H1 (cell line): Measurements from ENCODE around the gene USB1. TPM values are rescaled to one million over a fixed set of nuclear protein-coding genes. Genes with fewer than 3 reads are reported as not detected.

Experiments used
- CTCF ChIA-PET: fragments of 300-600 bp; sonication (Branson Sonifier 250); formaldehyde crosslinking; loops from one replicate; lab custom pipeline; 2021; ENCODE audit not compliant: partially characterized antibody; lab: Charles Lee
- POLR2A ChIA-PET: fragments of 300-600 bp; sonication (Branson Sonifier 250); formaldehyde crosslinking; loops from one replicate; lab custom pipeline; 2021; ENCODE audit warnings: inconsistent platforms; ENCODE audit not compliant: partially characterized antibody; lab: Charles Lee
- DNase-seq, 2 experiments: peaks; one replicate each; pipeline versions ENCODE4 v3.0.0 to v3.0.0-alpha.2; 2010 to 2022; ENCODE audit warnings: low spot score in 2 of 2, low read depth in 1 of 2, mixed read lengths in 1 of 2
- FAIRE-seq: peaks from 2 replicates; lab custom pipeline; 2011; peaks lifted over from hg19 to GRCh38; lab: Jason Lieb, UNC
- H2AFZ ChIP-seq: 2 replicates; pipeline ENCODE4 v1.8.1; 2012; ENCODE audit warnings: low read length, inconsistent platforms
- H2AK5ac ChIP-seq: 2 replicates; pipeline ENCODE4 v1.6.1; 2013; ENCODE audit warnings: low read depth, low read length
- H2BK120ac ChIP-seq: replicated peaks from 2 replicates; pipeline ENCODE3; 2013; ENCODE audit warnings: low read depth, low read length, inconsistent platforms
- H2BK12ac ChIP-seq: 2 replicates; pipeline ENCODE4 v1.6.1; 2013; ENCODE audit warnings: low read depth, low read length
- H2BK15ac ChIP-seq: 2 replicates; pipeline ENCODE4 v1.6.1; 2013; ENCODE audit warnings: low read length
- H2BK20ac ChIP-seq: 2 replicates; pipeline ENCODE4 v1.6.1; 2013; ENCODE audit warnings: low read length
- H2BK5ac ChIP-seq: 2 replicates; pipeline ENCODE4 v1.6.1; 2013; ENCODE audit warnings: low read depth, low read length
- H3K14ac ChIP-seq: 2 replicates; pipeline ENCODE4 v1.6.1; 2013; ENCODE audit warnings: inconsistent platforms; ENCODE audit not compliant: insufficient read length
- H3K18ac ChIP-seq: 2 replicates; pipeline ENCODE4 v1.6.1; 2013; ENCODE audit warnings: low read length; ENCODE audit errors: extremely low read depth
- H3K23ac ChIP-seq: 2 replicates; pipeline ENCODE4 v1.6.1; 2013; ENCODE audit warnings: inconsistent platforms; ENCODE audit not compliant: insufficient read length
- H3K23me2 ChIP-seq: 2 replicates; pipeline ENCODE4 v1.6.1; 2013; ENCODE audit warnings: low read depth, low read length
- H3K27ac ChIP-seq: 2 replicates; pipeline ENCODE4 v1.6.1; 2011; ENCODE audit warnings: low read depth, low read length, inconsistent platforms
- H3K27me3 ChIP-seq, 4 experiments: replicated peaks in 1 of 4; 1 replicate in 1 of 4; 2 replicates in 3 of 4; pipeline versions ENCODE4 v1.6.1 to v1.8.1; 2011 to 2013; ENCODE audit warnings: low read length in 3 of 4, mild to moderate bottlenecking in 3 of 4, inconsistent platforms in 2 of 4, mixed read lengths in 2 of 4, moderate library complexity in 1 of 4; ENCODE audit not compliant: control insufficient read depth in 3 of 4, insufficient read depth in 3 of 4; ENCODE audit errors: extremely low read depth in 1 of 4
- H3K36me3 ChIP-seq, 4 experiments: 2 replicates each; pipeline versions ENCODE4 v1.6.1 to v1.8.1; 2011 to 2013; ENCODE audit warnings: mild to moderate bottlenecking in 4 of 4, low read length in 3 of 4, moderate library complexity in 2 of 4, control low read depth in 1 of 4, inconsistent platforms in 1 of 4; ENCODE audit not compliant: insufficient read depth in 4 of 4, control insufficient read depth in 2 of 4
- H3K4ac ChIP-seq: replicated peaks from 2 replicates; pipeline ENCODE3; 2013; ENCODE audit warnings: low read length, low read depth, mixed read lengths, inconsistent platforms; ENCODE audit not compliant: insufficient read length
- H3K4me1 ChIP-seq, 4 experiments: replicated peaks in 1 of 4; 1 replicate in 1 of 4; 2 replicates in 3 of 4; pipeline versions ENCODE4 v1.6.1 to v1.8.1; 2011 to 2013; ENCODE audit warnings: low read length in 3 of 4, inconsistent platforms in 2 of 4, mixed read lengths in 1 of 4; ENCODE audit not compliant: insufficient read depth in 4 of 4, control insufficient read depth in 3 of 4
- H3K4me2 ChIP-seq, 2 experiments: 2 replicates each; pipeline versions ENCODE4 v1.6.1 to v1.8.1; 2011 to 2013; ENCODE audit warnings: low read depth in 2 of 2, low read length in 2 of 2, control low read depth in 1 of 2, inconsistent platforms in 1 of 2, mild to moderate bottlenecking in 1 of 2; ENCODE audit not compliant: insufficient read depth in 1 of 2
- H3K4me3 ChIP-seq, 4 experiments: fragments of 200-600, 300-600 bp in 1 of 4; sonication (generic), shearing (Covaris generic), sonication (Bioruptor Twin) in 1 of 4; 2 replicates each; pipeline versions ENCODE4 v1.5.1 to v1.8.1; 2011 to 2016; ENCODE audit warnings: low read length in 4 of 4, low read depth in 3 of 4, control low read depth in 2 of 4, inconsistent platforms in 2 of 4, mild to moderate bottlenecking in 2 of 4, mixed read lengths in 1 of 4, moderate library complexity in 1 of 4; ENCODE audit not compliant: insufficient read depth in 2 of 4; ENCODE audit errors: extremely low read depth in 1 of 4
- H3K56ac ChIP-seq: replicated peaks from 2 replicates; pipeline ENCODE3; 2013; ENCODE audit warnings: low read depth, mild to moderate bottlenecking, mixed read lengths, low read length, inconsistent platforms; ENCODE audit not compliant: insufficient read length
- H3K79me1 ChIP-seq: 2 replicates; pipeline ENCODE4 v1.6.1; 2013; ENCODE audit warnings: low read depth, low read length, control low read depth
- H3K79me2 ChIP-seq, 2 experiments: 2 replicates each; pipeline versions ENCODE4 v1.6.1 to v1.8.1; 2012 to 2013; ENCODE audit warnings: low read length in 2 of 2, mild to moderate bottlenecking in 2 of 2, inconsistent platforms in 1 of 2; ENCODE audit not compliant: insufficient read depth in 2 of 2, control insufficient read depth in 1 of 2
- H3K9ac ChIP-seq, 4 experiments: replicated peaks in 1 of 4; 1 replicate in 1 of 4; 2 replicates in 3 of 4; pipeline versions ENCODE4 v1.6.1 to v1.8.1; 2011 to 2013; ENCODE audit warnings: low read depth in 3 of 4, low read length in 3 of 4, control low read depth in 2 of 4, mild to moderate bottlenecking in 2 of 4, moderate library complexity in 2 of 4, inconsistent platforms in 1 of 4; ENCODE audit errors: extremely low read depth in 1 of 4
- H3K9me3 ChIP-seq, 2 experiments: 2 replicates each; pipeline versions ENCODE4 v1.6.1 to v1.8.1; 2012 to 2013; ENCODE audit warnings: mild to moderate bottlenecking in 2 of 2, moderate library complexity in 2 of 2, control low read depth in 1 of 2, inconsistent platforms in 1 of 2, low read depth in 1 of 2, low read length in 1 of 2, mixed read lengths in 1 of 2; ENCODE audit not compliant: insufficient read depth in 2 of 2
- H4K20me1 ChIP-seq, 2 experiments: replicated peaks in 1 of 2; 2 replicates each; pipeline versions ENCODE3 to v1.8.1; 2011 to 2013; ENCODE audit warnings: inconsistent platforms in 2 of 2, low read length in 2 of 2, mild to moderate bottlenecking in 1 of 2; ENCODE audit not compliant: insufficient read depth in 2 of 2, control insufficient read depth in 1 of 2
- H4K5ac ChIP-seq: 2 replicates; pipeline ENCODE4 v1.6.1; 2013; ENCODE audit warnings: low read length, low read depth, mixed read lengths, inconsistent platforms; ENCODE audit not compliant: insufficient read length
- H4K8ac ChIP-seq: 2 replicates; pipeline ENCODE4 v1.8.0; 2013; ENCODE audit warnings: mild to moderate bottlenecking, moderate library complexity, low read length, inconsistent platforms; ENCODE audit not compliant: insufficient read depth; ENCODE audit errors: extremely low read depth
- H4K91ac ChIP-seq: replicated peaks from 2 replicates; pipeline ENCODE3; 2013; ENCODE audit warnings: low read length, mixed read lengths, inconsistent platforms; ENCODE audit not compliant: insufficient read length
- ASH2L ChIP-seq: fragments of 200-600, 300-600 bp; sonication (generic); IDR thresholded peaks from one replicate; pipeline ENCODE4 v1.7.1; 2017; ENCODE audit warnings: low read length
- BRCA1 ChIP-seq: IDR thresholded peaks from 2 replicates; pipeline ENCODE4 v1.6.1; 2012; ENCODE audit warnings: low read depth, low read length, improper control_type of control experiment
- HDAC2 ChIP-seq, 2 experiments: fragments of 300-600 bp in 1 of 2; sonication (generic) in 1 of 2; IDR thresholded peaks; 2 replicates each; pipeline ENCODE4 v1.6.1; 2011 to 2012; ENCODE audit warnings: low read depth in 2 of 2, low read length in 2 of 2, mild to moderate bottlenecking in 2 of 2, moderate library complexity in 2 of 2, borderline replicate concordance in 1 of 2, inconsistent platforms in 1 of 2
- RNF2 ChIP-seq: fragments of 200-900, 300-1000 bp; sonication (generic); IDR thresholded peaks from 2 replicates; pipeline ENCODE4 v1.7.1; 2016; ENCODE audit warnings: borderline replicate concordance, low read depth, mild to moderate bottlenecking, antibody characterized with exemption, low read length; ENCODE audit not compliant: poor library complexity, severe bottlenecking; ENCODE audit errors: missing control alignments
- SP4 ChIP-seq: IDR thresholded peaks from 2 replicates; pipeline ENCODE4 v1.6.1; 2012; ENCODE audit warnings: low read length, inconsistent platforms
- TBP ChIP-seq: IDR thresholded peaks from 2 replicates; pipeline ENCODE4 v1.6.1; 2011; ENCODE audit warnings: low read depth, low read length, improper control_type of control experiment
- TCF12 ChIP-seq: IDR thresholded peaks from 2 replicates; pipeline ENCODE4 v1.6.1; 2011; ENCODE audit warnings: low read depth, mild to moderate bottlenecking, low read length
- YY1 ChIP-seq: IDR thresholded peaks from 2 replicates; pipeline ENCODE4 v1.6.1; 2011; ENCODE audit warnings: low read depth, mild to moderate bottlenecking, low read length
- WGBS, 2 experiments: shearing (Covaris generic) in 1 of 2; methylation state at CpG; one replicate each; pipeline versions ENCODE4 v1.1.6 to v1.1.7; 2013 to 2015; ENCODE audit warnings: low lambda C conversion rate in 2 of 2, mixed read lengths in 2 of 2, inconsistent platforms in 1 of 2, low coverage in 1 of 2, missing lambda C conversion rate in 1 of 2; ENCODE audit not compliant: insufficient replicate concordance in 2 of 2, insufficient coverage in 1 of 2, insufficient read length in 1 of 2; ENCODE audit errors: extremely low coverage in 1 of 2, missing lambda C conversion rate in 1 of 2; 5-methylcytosine and 5-hydroxymethylcytosine counted together
- polyA plus RNA-seq, 7 experiments: library from polyadenylated mRNA; depleted of rRNA in 3 of 7; stranded (reverse) in 5 of 7; unstranded in 2 of 7; fragments of >200 nt in 5 of 7; fragments of 200-250 nt in 2 of 7; gene quantifications; 1 replicate in 5 of 7; 2 replicates in 1 of 7; 4 replicates in 1 of 7; pipeline versions ENCODE4 v1.2.1 to v1.2.3, GENCODE V29; 2011 to 2013; ENCODE audit warnings: missing spikeins in 2 of 7, mixed read lengths in 2 of 7
- total RNA-seq: library from RNA; stranded (reverse); fragmentation: NEBNext Ultra II Directional; extraction: Animal tissue kit (Norgen Biotek cat#: 25700); gene quantifications from 2 replicates; pipeline ENCODE4 v1.2.1, GENCODE V29; 2021
- TF ChIP-seq, protein P1 (sequence below), 3 experiments: IDR thresholded peaks; 1 replicate in 2 of 3; 2 replicates in 1 of 3; pipeline versions ENCODE4 v1.5.1 to v1.6.1; 2011; ENCODE audit warnings: low read length in 3 of 3, mild to moderate bottlenecking in 3 of 3, inconsistent platforms in 2 of 3, low read depth in 1 of 3, moderate library complexity in 1 of 3; ENCODE audit not compliant: insufficient read depth in 1 of 3; ENCODE audit errors: control extremely low read depth in 1 of 3

Gene USB1
- total and polyA plus RNA-seq, 2 of the 8 experiments (the other 6 are each of a cell fraction or from before 2014, with no cell fraction given), result 65.4 to 75.9 TPM

DNA sequence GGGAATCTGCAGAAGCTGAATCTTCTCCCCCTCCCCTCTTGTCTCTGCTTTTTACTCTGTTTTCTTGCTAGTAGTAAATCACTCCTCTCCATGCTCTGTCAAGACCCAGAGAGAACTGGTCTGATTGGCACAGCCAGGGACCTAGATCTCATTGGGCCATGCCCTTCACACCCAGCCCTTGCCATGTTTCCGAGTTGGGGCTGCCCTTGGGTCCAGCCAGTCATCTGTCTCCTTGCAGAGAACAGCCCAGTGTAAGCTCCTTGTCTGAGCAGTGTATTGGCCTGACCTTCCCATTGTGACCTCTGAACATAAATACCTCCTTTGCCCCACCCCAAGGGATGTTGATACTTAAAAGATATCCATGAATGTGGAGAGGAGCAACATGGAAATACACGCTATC is 28.2 kb downstream of the USB1 start:
- CTCF ChIA-PET, result interaction anchor here (0.6 to 19.9 kb wide), 8 partner anchors 10 to 123 kb away, joined by 3 to 362 read pairs (median 19); partner anchors contain the start of gene CFAP20
- FAIRE-seq, result no peak
- Histone ChIP-seq H3K79me1 (peaks cover 26% of the 10 kb centered on the region), H3K56ac (no peak overlapping the region), H3K27me3 (no peaks in the 10 kb centered on the region; a peak in 2 of 7 replicates), H3K4ac (no peak overlapping the region), H3K36me3 (no peaks in the 10 kb centered on the region), H4K20me1 (peaks cover 4 to 20% of the 10 kb centered on the region in 2 experiments)
- TF ChIP-seq RNF2, result no peak
- TF ChIP-seq, protein P1, sequence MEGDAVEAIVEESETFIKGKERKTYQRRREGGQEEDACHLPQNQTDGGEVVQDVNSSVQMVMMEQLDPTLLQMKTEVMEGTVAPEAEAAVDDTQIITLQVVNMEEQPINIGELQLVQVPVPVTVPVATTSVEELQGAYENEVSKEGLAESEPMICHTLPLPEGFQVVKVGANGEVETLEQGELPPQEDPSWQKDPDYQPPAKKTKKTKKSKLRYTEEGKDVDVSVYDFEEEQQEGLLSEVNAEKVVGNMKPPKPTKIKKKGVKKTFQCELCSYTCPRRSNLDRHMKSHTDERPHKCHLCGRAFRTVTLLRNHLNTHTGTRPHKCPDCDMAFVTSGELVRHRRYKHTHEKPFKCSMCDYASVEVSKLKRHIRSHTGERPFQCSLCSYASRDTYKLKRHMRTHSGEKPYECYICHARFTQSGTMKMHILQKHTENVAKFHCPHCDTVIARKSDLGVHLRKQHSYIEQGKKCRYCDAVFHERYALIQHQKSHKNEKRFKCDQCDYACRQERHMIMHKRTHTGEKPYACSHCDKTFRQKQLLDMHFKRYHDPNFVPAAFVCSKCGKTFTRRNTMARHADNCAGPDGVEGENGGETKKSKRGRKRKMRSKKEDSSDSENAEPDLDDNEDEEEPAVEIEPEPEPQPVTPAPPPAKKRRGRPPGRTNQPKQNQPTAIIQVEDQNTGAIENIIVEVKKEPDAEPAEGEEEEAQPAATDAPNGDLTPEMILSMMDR (IDR thresholded peaks at IDR 0.05; ENCODE audit: control extremely low read depth in 1 of 3, insufficient read depth in 1 of 3, low read depth in 1 of 3, low read length in 3 of 3), result no peak
- TF ChIP-seq HDAC2 (IDR thresholded peaks at IDR 0.05; ENCODE audit: borderline replicate concordance in 1 of 2, low read depth in 2 of 2, low read length in 2 of 2), result no peak
- TF ChIP-seq TBP, result no peak
- no peak for TF ChIP-seq SP4
- TF ChIP-seq YY1, result no peak
- TF ChIP-seq TCF12, result no peak
- TF ChIP-seq ASH2L, result no peak
- TF ChIP-seq BRCA1, result no peak
- TF ChIP-seq, all 59 proteins: peak for 0
- H4K8ac ChIP-seq, result no peak overlapping the region
- H2BK20ac ChIP-seq, result no peak overlapping the region
- POLR2A ChIA-PET, result interaction anchor here (1.1 to 3.6 kb wide), 3 partner anchors 10 to 92 kb away, joined by 3 to 15 read pairs (median 3); no protein-coding TSS in a partner anchor
- H3K9ac ChIP-seq, result no peak overlapping the region
- H4K5ac ChIP-seq, result no peak overlapping the region
- DNase-seq, result no peak
- H2BK120ac ChIP-seq, result no peak overlapping the region
- 0 out of 2 replicates have a peak overlapping the region, but pooled peaks have one; percentile 39 for H2BK12ac ChIP-seq
- no peak overlapping the region; a peak in 2 of 4 replicates for H3K4me2 ChIP-seq
- no peak overlapping the region for H3K4me3 ChIP-seq
- H3K4me1 ChIP-seq, result peaks cover 0 to 29% (median 16%) of the 10 kb centered on the region in 4 experiments; a peak in 6 of 7 replicates
- no peak overlapping the region for H3K27ac ChIP-seq
- H3K23me2 ChIP-seq, result peaks cover 25% of the 10 kb centered on the region; the same call in 1 of the 2 replicates
- no peaks in the 10 kb centered on the region for H3K9me3 ChIP-seq
- H4K91ac ChIP-seq, result no peak overlapping the region
- H2AFZ ChIP-seq, result no peak overlapping the region
- H2BK15ac ChIP-seq, result no peak overlapping the region
- H3K23ac ChIP-seq, result no peak overlapping the region
- WGBS, 2 experiments, result 94% methylated on average over 2 of the region's 2 CpGs; no CpG with 5 or more reads in 1 of the 2 experiments
- peaks cover 0 to 47% of the 10 kb centered on the region in 2 experiments; a peak in 2 of 4 replicates for H3K79me2 ChIP-seq
- H2BK5ac ChIP-seq, result no peak overlapping the region
- no peak overlapping the region for H3K14ac ChIP-seq
- 0 out of 2 replicates have a peak overlapping the region, but pooled peaks have one; percentile 32 for H2AK5ac ChIP-seq
- no peak overlapping the region for H3K18ac ChIP-seq
